Measurements from ENCODE around the gene EGLN1.

Gene EGLN1

GRCh38 chr1:231324660-231325059 lies 97.4 kb downstream of the EGLN1 start:
- no peak for DNase-seq

DNA sequence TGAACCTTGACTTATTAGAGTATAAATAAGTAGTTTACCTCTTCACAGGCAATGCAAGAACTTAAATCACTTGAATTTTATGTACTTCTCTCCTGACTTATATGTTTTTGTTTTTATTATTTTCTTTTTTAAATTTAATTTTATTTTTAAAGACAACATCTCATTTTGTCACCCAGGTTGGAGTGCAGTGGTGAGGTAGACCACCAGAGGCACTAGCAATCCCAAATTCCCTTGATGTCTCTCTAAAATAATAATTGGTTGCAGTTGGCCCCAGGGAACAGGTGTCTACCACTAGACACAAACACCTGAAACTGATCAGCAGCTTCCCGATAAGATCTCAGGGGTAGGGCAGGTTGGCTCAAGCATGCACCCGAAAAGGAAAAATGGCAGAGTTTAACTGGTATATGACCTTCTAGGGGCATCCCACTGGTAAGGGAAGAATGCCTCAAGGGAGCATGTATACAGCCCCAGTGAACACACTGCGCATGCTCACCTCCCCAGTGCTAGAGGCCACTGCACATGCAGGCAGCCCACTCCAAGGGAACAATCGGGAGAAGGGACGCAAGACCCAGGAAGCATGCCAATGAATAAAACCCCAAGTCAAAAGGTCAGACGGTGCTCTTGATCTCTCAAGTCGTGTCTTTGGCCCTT lies 99.1 kb downstream of the EGLN1 start:
- DNase-seq: no peak

- no peak for DNase-seq
Measured at GRCh38 chr1:231319080-231319479, 103.0 kb downstream of the EGLN1 start.

- no peak for DNase-seq
Measured at GRCh38 chr1:231318568-231318967, 103.5 kb downstream of the EGLN1 start.

- no peak for DNase-seq
Measured at GRCh38 chr1:231318015-231318355, 104.1 kb downstream of the EGLN1 start.

- no peak for DNase-seq
Measured at GRCh38 chr1:231317306-231318014, 104.6 kb downstream of the EGLN1 start.

DNA sequence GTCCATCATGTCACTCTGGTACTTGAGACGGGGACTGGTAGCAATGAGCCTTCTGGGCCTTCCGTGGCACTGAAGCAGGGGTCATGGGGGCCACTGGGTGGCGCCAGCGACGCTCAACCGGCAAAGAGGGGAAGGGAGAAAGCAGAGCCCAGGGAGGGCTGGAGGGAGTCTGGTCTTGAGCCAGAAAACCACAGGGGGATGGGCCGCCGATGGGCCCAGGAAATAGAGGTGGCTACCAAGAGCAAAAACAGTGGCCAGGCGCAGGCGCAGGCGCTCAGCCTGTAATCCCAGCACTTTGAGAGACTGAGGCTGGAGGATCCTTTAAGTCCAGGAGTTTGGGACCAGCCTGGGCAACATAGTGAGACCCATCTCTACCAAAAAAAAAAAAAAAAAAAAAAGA lies 106.2 kb downstream of the EGLN1 start:
- peak; percentile 49 for DNase-seq
